Caco-2 (cell line): ENCODE results near the gene TTC31. TPM values are rescaled to one million over a fixed set of nuclear protein-coding genes. Genes with fewer than 3 reads are reported as not detected.

Experiments used
- BruUV-seq: library from RNA; stranded (reverse); fragments of 400-500 nt; replicated peaks from 2 replicates; lab custom pipeline; 2021; lab: Mats Ljungman, UMichigan
- CTCF ChIA-PET: fragments of 300-600 bp; sonication (Branson Sonifier 250); formaldehyde crosslinking; loops from one replicate; lab custom pipeline; 2022; ENCODE audit warnings: antibody characterized with exemption; lab: Charles Lee
- POLR2A ChIA-PET: fragments of 300-600 bp; sonication (Branson Sonifier 250); formaldehyde crosslinking; loops from one replicate; lab custom pipeline; 2022; ENCODE audit warnings: antibody characterized with exemption; lab: Charles Lee
- DNase-seq, 2 experiments: peaks; one replicate each; pipeline versions ENCODE4 v3.0.0 to v3.0.0-alpha.2; 2020 to 2022
- H3K27me3 ChIP-seq: replicated peaks from 2 replicates; pipeline ENCODE4 v1.6.0; 2011; ENCODE audit warnings: low read length; ENCODE audit not compliant: control insufficient read depth, insufficient read depth
- H3K36me3 ChIP-seq: 2 replicates; pipeline ENCODE4 v1.5.1; 2011; ENCODE audit warnings: low read length; ENCODE audit not compliant: control insufficient read depth, insufficient read depth
- H3K4me1 ChIP-seq: fragments of 250-450 bp; sonication (Bioruptor Pico); 2 replicates; pipeline ENCODE4 v1.5.1; 2020; ENCODE audit warnings: mild to moderate bottlenecking
- H3K4me3 ChIP-seq: 2 replicates; pipeline ENCODE4 v1.5.1; 2011; ENCODE audit warnings: low read depth, mild to moderate bottlenecking, control low read depth, low read length
- H3K9me3 ChIP-seq: fragments of 250-450 bp; sonication (Bioruptor Pico); 2 replicates; pipeline ENCODE4 v1.5.1; 2020; ENCODE audit warnings: mild to moderate bottlenecking, moderate library complexity
- H3K27ac Mint-ChIP-seq: one replicate; pipeline ENCODE4 v1.8.0; 2022; ENCODE audit warnings: mixed read lengths; ENCODE audit not compliant: unreplicated experiment
- H3K27me3 Mint-ChIP-seq: one replicate; pipeline ENCODE4 v1.8.0; 2022; ENCODE audit warnings: mixed read lengths; ENCODE audit not compliant: insufficient read depth, unreplicated experiment
- H3K36me3 Mint-ChIP-seq: one replicate; pipeline ENCODE4 v1.8.0; 2022; ENCODE audit warnings: mild to moderate bottlenecking, mixed read lengths; ENCODE audit not compliant: insufficient read depth, unreplicated experiment
- H3K4me1 Mint-ChIP-seq: one replicate; pipeline ENCODE4 v1.8.0; 2022; ENCODE audit warnings: low read depth, mixed read lengths; ENCODE audit not compliant: unreplicated experiment
- H3K4me3 Mint-ChIP-seq: one replicate; pipeline ENCODE4 v1.8.0; 2022; ENCODE audit warnings: mild to moderate bottlenecking, moderate library complexity, mixed read lengths; ENCODE audit not compliant: unreplicated experiment
- H3K9me3 Mint-ChIP-seq: one replicate; pipeline ENCODE4 v1.8.0; 2022; ENCODE audit warnings: mixed read lengths; ENCODE audit not compliant: unreplicated experiment
- CTCF ChIP-seq, 2 experiments: fragments of 200-600 bp in 1 of 2; IDR thresholded peaks; 1 replicate in 1 of 2; 2 replicates in 1 of 2; pipeline versions ENCODE4 v1.5.1 to v1.8.0; 2011 to 2022; ENCODE audit warnings: antibody characterized with exemption in 1 of 2, control low read depth in 1 of 2, inconsistent platforms in 1 of 2, low read depth in 1 of 2, low read length in 1 of 2, mild to moderate bottlenecking in 1 of 2, moderate library complexity in 1 of 2; ENCODE audit not compliant: insufficient read depth in 1 of 2, severe bottlenecking in 1 of 2, unreplicated experiment in 1 of 2
- intact Hi-C: fragments of 100-400 bp; cut with micrococcal nuclease; formaldehyde crosslinking; loops from one replicate; pipeline ENCODE4 v1.10.0; 2022; ENCODE audit not compliant: unreplicated experiment
- total RNA-seq: library from RNA; stranded (reverse); gene quantifications from 2 replicates; pipeline ENCODE4 v1.2.3, GENCODE V29; 2022

The TTC31 gene
- total RNA-seq, 1 experiment from 2014 or later = 32.4 TPM

- no peaks in the 10 kb centered on the region for H3K9me3 Mint-ChIP-seq
- no peak for TF ChIP-seq CTCF (IDR thresholded peaks at IDR 0.05; ENCODE audit: insufficient read depth in 1 of 2, low read depth in 1 of 2, low read length in 1 of 2, severe bottlenecking in 1 of 2, unreplicated experiment in 1 of 2)
- BruUV-seq = no TSS peak
- Histone ChIP-seq H3K36me3 (peaks cover 4% of the 10 kb centered on the region), H3K4me3 (peak overlapping the region; percentile 65), H3K4me1 (peaks cover 11% of the 10 kb centered on the region; the same call in 1 of the 2 replicates), H3K9me3 (no peaks in the 10 kb centered on the region), H3K27me3 (no peaks in the 10 kb centered on the region)
- H3K36me3 Mint-ChIP-seq = peaks cover 62% of the 10 kb centered on the region
- peak overlapping the region; percentile 74 for H3K27ac Mint-ChIP-seq
- POLR2A ChIA-PET = interaction anchor here (1.0 to 2.7 kb wide), 8 partner anchors 10 to 629 kb away, joined by 3 to 24 read pairs (median 6); partner anchors contain the start of genes AUP1, HTRA2, MRPL53 and STAMBP
- DNase-seq = peak; percentile 87 to 90
- CTCF ChIA-PET = interaction anchor here (0.7 to 1.6 kb wide), 9 partner anchors 15 to 82 kb away, joined by 3 to 9 read pairs (median 6); partner anchors contain the start of genes CCDC142, MRPL53 and TTC31
- intact Hi-C loops = loop anchor here (1.0 to 2.0 kb wide), 5 partner anchors 9 to 49 kb away; partner anchors contain the start of genes MRPL53, PCGF1 and TTC31
- H3K27me3 Mint-ChIP-seq = no peaks in the 10 kb centered on the region
- peak overlapping the region; percentile 95 for H3K4me3 Mint-ChIP-seq
- H3K4me1 Mint-ChIP-seq = peaks cover 47% of the 10 kb centered on the region
Measured at GRCh38 chr2:74457549-74458131, 25.2 kb upstream of the TTC31 start.

GRCh38 chr2:74458132-74458937 is 24.5 kb upstream of the TTC31 start, which contains the start of gene WBP1:
Gene WBP1, plus strand, starts transcription at chr2:74458438. Its CDS starts 165 bp downstream, at chr2:74458603.
- BruUV-seq = TSS peak; percentile 58
- Histone ChIP-seq H3K9me3 (no peaks in the 10 kb centered on the region), H3K4me1 (peaks cover 10% of the 10 kb centered on the region; the same call in 1 of the 2 replicates), H3K27me3 (no peaks in the 10 kb centered on the region), H3K4me3 (peak within 1 kb of the TSS; percentile 65), H3K36me3 (peaks cover 4% of the 10 kb centered on the region)
- TF ChIP-seq CTCF (IDR thresholded peaks at IDR 0.05; ENCODE audit: insufficient read depth in 1 of 2, low read depth in 1 of 2, low read length in 1 of 2, severe bottlenecking in 1 of 2, unreplicated experiment in 1 of 2) = no peak
- Mint-ChIP-seq H3K4me3 (peak within 1 kb of the TSS; percentile 95), H3K27me3 (no peaks in the 10 kb centered on the region), H3K27ac (peak within 1 kb of the TSS; percentile 74), H3K4me1 (peaks cover 42% of the 10 kb centered on the region), H3K9me3 (no peaks in the 10 kb centered on the region), H3K36me3 (peaks cover 69% of the 10 kb centered on the region)
- intact Hi-C loops = loop anchor here (1.0 to 2.0 kb wide), 5 partner anchors 8 to 48 kb away; partner anchors contain the start of genes MRPL53, PCGF1 and TTC31
- ChIA-PET CTCF (interaction anchor here (0.5 to 1.6 kb wide), 9 partner anchors 8 to 67 kb away, joined by 3 to 8 read pairs (median 6); partner anchors contain the start of genes C2orf81, CCDC142, MRPL53 and TTC31), POLR2A (interaction anchor here (0.7 to 2.7 kb wide), 11 partner anchors 9 to 630 kb away, joined by 3 to 24 read pairs (median 5); partner anchors contain the start of genes AUP1, HTRA2, MRPL53 and STAMBP)
- DNase-seq = peak; percentile 100
